K562 (cell line): ENCODE measurements around the gene PPP2R2D.

Source experiments
- ARHGAP35 ChIP-seq: fragments of 450-650 bp; IDR thresholded peaks from 2 replicates; pipeline ENCODE4 v1.6.1; 2018; ENCODE audit not compliant: partially characterized antibody
- EHMT2 ChIP-seq: fragments of 450-650 bp; IDR thresholded peaks from 2 replicates; pipeline ENCODE4 v1.6.1; 2018; ENCODE audit warnings: antibody characterized with exemption
- MAFK ChIP-seq: IDR thresholded peaks from 2 replicates; pipeline ENCODE4 v1.6.1; 2011; ENCODE audit warnings: low read length, improper control_type of control experiment
- POLR2A ChIP-seq: fragments of 450-650 bp; conservative IDR thresholded peaks from 2 replicates; pipeline ENCODE4 v1.6.1; 2016
- PPARD ChIP-seq: fragments of 250-450 bp; sonication (Bioruptor Pico); IDR thresholded peaks from 2 replicates; pipeline ENCODE4 v1.8.0; 2022; ENCODE audit warnings: inconsistent platforms, mild to moderate bottlenecking, moderate library complexity
- RAD51 ChIP-seq: fragments of 450-650 bp; IDR thresholded peaks from 2 replicates; pipeline ENCODE4 v1.7.1; 2016; ENCODE audit warnings: low read depth, mild to moderate bottlenecking, borderline replicate concordance
- RFX1 ChIP-seq: fragments of 450-650 bp; IDR thresholded peaks from 2 replicates; pipeline ENCODE4 v1.6.1; 2016; ENCODE audit warnings: mild to moderate bottlenecking, moderate library complexity
- SMC3 ChIP-seq: conservative IDR thresholded peaks from 2 replicates; pipeline ENCODE4 v1.6.1; 2011; ENCODE audit warnings: low read depth, low read length, improper control_type of control experiment; ENCODE audit not compliant: insufficient read depth
- SREBF2 ChIP-seq: sonication (generic); formaldehyde crosslinking; IDR thresholded peaks from 2 replicates; pipeline ENCODE4 v1.4.0; 2020; ENCODE audit warnings: mild to moderate bottlenecking, missing genetic modification reagents
- TCF7L2 ChIP-seq: fragments of 150-350 bp; IDR thresholded peaks from 2 replicates; pipeline ENCODE4 v1.6.1; 2016; ENCODE audit warnings: low read depth, mild to moderate bottlenecking, low read length, moderate library complexity
- ZNF133 ChIP-seq: fragments of 250-450 bp; sonication (Bioruptor Pico); IDR thresholded peaks from 2 replicates; pipeline ENCODE4 v1.4.0; 2020; ENCODE audit warnings: mild to moderate bottlenecking
- ZNF24 ChIP-seq: fragments of 450-650 bp; IDR thresholded peaks from 2 replicates; pipeline ENCODE4 v1.6.1; 2016
- ZNF830 ChIP-seq: fragments of 250-450 bp; sonication (Bioruptor Pico); IDR thresholded peaks from 2 replicates; pipeline ENCODE4 v1.5.0; 2021; ENCODE audit warnings: mild to moderate bottlenecking

GRCh38 chr10:131955591-131956340, 55.0 kb downstream of the PPP2R2D start:
- TF ChIP-seq EHMT2 (no peak), ZNF830 (CRISPR knock-in tag) (no peak), PPARD (CRISPR knock-in tag) (no peak), SREBF2 (CRISPR knock-in tag) (no peak), RFX1 (no peak), MAFK (no peak), ZNF24 (no peak), TCF7L2 (no peak), POLR2A (no peak), SMC3 (no peak), ARHGAP35 (no peak), ZNF133 (CRISPR knock-in tag) (no peak), RAD51 (no peak)
